ENCODE measurements around the gene SETD4.

Gene SETD4

DNA sequence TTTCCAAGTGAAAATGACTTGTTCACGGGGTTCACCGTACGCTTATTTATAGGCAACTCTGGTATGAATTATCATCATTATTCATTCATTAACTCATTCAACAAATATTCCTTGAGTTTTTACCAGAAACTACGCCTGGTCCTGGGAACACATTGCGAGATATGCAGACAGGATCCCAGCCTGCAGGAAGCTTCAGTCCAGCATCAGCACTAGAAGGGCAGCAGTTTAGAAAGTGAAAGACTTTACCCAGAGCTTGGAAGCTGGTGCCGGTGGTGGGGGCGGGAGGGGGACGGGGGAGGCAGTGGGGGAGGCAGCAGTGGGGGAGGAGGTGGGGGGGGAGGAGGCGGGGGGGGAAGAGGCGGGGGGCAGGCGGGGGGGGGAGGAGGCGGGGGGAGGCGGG is 55.9 kb downstream of the SETD4 start:
- peak; percentile 42 for DNase-seq

DNA sequence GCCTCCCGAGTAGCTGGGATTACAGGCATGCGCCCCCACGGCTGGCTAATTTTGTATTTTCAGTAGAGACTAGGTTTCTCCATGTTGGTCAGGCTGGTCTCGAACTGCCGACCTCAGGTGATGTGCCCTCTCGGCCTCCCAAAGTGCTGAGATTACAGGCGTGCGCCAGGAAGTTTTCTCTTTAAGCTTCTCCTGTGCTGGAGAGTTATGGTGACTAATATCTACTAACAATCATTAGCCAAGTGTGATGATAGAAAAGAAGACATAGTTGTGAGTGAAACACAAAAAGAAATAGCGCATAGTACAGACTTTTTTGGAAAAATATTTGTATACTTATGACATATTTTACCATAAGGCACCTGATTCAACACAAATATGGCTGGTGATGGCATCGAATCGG is 56.5 kb downstream of the SETD4 start:
- no peak for DNase-seq

DNA sequence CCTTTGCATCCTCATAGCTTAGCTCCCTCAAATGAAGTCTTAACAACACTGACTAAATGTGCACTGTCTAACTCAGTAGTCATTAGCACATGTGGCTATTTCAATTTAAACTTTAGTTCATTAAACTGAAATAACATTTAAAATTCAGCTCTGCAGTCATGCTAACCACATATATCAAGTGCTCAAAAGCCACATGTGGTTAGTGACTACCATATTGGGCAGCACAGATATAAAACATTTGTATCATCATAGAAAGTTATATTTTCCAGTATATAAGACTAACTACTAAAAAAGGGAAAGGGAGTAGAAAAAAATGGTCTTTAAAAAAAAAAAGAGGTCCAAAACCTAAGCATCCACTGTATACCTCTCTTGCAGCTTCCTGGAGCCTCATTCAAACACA is 64.1 kb downstream of the SETD4 start:
- DNase-seq = no peak

DNA sequence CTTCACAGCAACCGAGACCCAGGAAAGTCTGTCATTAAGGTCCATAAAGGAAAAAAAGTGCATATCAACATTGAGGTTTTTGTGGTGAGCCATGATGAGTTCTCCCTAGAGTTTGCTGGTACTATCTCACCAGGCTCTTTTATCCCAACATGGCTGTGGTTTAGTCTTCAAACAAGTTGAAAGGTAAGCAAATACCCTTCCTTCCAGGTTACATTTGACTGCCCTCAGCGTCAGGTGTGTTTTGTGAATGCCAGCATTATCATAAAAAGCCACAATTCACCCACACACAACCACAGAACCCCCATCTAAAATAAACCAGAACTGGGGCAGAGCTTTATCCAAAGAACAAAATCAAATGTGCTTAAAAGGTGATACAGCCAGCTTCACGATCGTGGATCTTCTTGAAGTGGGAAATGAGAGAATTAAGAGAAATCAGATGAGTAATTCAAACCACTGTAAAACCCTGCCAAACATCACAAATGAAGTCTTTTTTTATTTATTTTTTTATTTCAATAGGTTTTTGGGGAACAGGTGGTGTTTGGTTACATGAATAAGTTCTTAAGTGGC is 64.7 kb downstream of the SETD4 start:
- no peak for DNase-seq

DNA sequence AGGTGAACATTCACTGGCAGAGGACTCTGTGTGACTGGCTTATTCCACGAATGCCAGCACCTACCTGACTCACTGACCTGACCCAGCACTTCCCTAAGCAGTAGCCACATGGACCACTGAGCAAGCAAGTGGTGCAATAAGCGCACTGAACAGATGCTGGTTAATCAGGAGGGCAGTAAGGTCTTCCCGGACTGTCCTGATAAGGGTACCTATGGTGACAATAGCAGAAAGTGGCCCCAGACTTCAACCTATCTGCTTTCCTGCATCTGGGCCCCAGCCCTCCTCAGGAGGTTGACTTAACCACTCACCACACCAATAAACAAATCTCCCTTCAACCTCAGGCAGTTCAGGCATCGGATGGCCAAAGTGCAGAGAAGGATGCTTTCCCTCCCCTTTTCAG is 65.7 kb downstream of the SETD4 start:
- no peak for DNase-seq

DNA sequence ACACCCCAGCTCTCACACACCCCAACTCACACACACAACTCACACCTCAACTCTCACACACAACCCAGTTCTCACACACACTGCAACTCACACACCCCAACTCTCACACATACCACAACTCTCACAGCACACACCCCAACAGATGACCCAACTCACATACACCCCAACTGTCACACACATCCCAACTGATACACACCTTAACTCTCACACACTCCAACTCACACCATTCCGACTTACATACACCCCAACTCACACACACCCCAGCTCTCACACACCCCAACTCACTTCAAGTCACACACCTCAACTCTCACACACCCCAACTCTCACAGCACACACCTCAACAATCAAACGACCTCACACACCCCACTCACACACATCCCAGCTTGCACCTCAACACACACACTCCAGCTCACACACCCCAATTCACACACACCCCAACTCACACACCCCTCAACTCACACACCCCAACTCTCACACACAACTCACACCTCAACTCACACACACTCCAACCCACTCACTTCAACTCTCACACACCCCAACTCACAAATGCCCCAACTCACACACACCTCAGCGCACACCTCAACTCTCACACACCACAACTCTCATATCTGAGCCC is 66.3 kb downstream of the SETD4 start:
- no peak for DNase-seq

DNA sequence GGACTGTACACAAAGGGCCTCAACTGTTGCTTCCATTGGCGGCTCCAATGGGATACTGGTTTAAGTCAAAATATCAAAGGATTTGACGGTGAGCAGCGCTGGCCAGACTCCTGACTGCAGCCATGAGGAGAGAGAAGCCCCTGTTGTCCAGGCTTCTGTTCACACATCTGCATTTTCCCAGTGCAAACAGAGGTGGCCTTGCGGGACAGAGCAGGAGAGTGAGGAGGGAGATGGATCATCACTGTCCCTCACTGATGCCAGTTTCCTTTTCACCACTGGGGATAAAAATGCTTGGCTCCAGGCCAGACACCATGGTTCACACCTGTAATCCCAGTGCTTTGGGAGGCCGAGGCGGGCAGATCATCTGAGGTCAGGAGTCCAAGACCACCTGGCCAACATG is 69.2 kb downstream of the SETD4 start:
- DNase-seq = no peak

DNA sequence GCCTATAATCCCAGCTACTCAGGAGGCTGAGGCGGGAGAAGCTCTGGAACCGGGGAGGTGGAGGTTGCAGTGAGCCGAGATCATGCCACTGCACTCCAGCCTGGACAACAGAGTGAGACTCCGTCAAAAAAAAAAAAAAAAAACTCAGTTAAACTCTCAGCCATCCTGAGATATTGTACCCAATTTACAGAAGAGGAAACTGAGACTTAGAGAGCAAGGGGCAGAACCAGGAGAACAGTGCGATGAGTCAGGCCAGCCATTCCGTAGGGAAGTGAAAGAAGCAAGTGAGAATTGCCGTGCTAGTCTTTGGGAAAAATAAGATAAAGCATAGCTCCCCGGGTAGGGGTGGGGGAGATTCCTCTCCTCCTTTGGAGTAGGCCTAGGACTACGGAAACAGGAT is 69.7 kb downstream of the SETD4 start:
- DNase-seq = no peak

DNA sequence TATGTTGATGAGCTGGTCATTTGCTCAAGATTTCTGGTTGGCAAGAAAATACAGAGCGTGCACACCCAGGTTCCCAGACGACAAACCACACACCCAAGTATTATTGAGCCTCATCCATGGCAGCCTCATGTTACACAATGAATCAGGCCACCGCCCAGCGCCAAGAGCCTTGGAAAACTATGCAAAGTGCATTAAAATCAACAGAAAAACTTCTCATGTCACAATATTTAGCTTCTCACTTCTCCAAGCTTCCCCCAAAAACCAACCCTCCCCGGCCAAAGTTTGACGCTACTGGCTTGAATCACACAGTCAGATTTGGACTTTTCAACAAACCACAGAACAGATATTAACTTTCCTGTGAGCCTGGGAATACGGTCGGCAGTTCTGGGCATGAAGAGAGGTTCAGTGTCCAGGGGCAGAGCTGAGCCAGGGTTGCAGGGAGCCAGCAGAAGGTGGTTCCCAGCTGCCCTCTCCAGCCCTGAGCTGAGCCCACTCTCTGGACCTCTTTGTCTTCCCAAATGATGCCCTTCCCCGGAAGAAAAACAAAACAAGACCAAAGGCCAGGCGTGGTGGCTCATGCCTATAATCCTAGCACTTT is 71.1 kb downstream of the SETD4 start:
- no peak for DNase-seq

DNA sequence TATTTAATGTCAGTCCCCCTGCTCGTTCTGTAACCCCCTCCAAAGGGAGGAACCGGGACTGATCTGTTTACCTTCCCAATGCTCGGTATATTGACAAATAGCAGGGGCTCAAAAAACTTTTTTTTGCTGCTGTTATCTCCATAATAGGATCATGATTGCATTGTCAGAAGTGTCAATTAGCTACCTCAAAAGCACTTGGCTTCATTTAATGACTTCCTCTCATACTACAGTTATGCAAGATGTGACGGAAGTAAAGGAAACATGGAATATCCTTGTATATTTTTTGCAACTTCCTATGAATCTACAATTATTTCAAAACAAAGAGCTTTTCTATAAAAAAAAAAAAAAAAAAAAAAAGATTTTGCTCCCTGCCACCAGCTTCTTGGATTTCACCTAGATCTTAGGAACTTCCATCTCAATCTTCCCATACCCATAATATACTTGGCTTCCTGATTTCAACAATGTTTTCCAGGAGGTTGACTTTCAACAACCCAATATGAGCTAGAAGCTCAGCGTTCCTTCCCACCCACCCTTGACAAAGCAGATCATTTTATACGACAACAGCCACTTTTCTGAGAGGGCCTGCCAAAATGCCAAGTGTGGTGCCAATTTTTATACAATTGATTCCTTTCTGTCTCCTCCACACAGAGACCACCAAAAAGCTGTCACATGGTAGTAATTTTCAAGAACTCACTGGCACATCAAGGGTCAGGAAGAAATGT is 71.7 kb downstream of the SETD4 start:
- DNase-seq = no peak

DNA sequence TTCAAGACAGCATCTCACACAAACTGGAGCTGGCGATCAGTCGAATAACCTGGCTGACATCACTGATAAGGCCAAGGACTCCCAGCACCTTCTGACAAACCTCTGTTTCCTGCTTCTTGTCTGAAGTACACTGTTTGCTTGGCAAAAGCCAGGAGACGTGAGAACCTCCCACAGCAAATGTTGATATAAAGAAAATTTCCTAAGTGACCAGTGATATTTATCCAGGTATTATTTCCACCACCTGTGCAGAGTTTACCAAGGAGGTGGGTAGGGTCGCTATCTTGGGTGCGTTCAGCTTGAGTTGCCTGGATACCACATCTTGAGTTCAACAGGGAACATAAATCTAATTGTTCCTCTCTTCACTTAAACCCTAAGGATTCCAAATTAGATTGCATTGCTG is 72.9 kb downstream of the SETD4 start:
- no peak for DNase-seq

DNA sequence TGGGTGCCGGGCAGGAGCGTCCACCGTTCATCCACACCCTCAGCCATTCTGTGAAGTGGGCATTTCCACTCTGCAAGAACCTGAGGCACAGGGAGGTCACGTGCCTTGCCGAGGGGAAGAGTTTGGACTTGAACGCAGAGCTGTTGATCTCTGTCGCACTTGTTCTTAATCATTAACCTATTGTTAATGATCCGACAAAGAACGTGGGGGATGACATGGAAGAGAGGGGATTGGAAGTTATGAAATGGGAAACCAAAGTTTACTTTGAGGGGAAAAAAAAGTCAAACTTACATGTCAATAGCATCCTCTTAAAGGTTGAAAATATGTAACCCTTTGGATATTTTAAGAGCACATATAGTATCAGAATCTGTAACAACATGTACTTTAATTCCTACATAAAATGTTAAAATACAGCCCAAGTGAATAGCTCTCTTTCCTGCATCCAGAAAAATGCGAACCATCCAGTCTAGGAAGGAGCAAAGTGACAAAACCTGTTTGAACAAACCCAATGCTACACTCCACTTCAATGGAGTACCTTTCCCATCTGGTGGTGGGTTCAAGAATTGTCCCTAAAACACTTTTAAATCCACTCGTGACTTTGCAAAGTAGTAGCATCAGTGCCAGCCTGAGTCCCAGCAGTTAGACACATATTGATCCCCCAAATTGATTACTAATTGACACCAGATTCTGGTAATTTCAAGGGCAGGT is 75.5 kb downstream of the SETD4 start:
- DNase-seq = no peak
